GM13977 (cell line): ENCODE results near the gene LRP1B.

Experiments
- DNase-seq: peaks from one replicate; pipeline ENCODE4 v3.0.0; 2012; ENCODE audit warnings: low spot score
- CTCF ChIP-seq: IDR thresholded peaks from 2 replicates; pipeline ENCODE4 v1.5.1; 2012; ENCODE audit warnings: mild to moderate bottlenecking, control low read depth; ENCODE audit not compliant: insufficient read depth; ENCODE audit errors: extremely low read depth, missing control alignments
- in situ Hi-C: fragments of 300-500 bp; cut with MboI; formaldehyde crosslinking; loops from one replicate; pipeline ENCODE4 v1.12.0; 2022; ENCODE audit warnings: low sequenced_read_pairs, low pct_unique_long_range_greater_than_20kb, mixed read lengths, inconsistent platforms; ENCODE audit not compliant: unreplicated experiment

Gene LRP1B

DNA sequence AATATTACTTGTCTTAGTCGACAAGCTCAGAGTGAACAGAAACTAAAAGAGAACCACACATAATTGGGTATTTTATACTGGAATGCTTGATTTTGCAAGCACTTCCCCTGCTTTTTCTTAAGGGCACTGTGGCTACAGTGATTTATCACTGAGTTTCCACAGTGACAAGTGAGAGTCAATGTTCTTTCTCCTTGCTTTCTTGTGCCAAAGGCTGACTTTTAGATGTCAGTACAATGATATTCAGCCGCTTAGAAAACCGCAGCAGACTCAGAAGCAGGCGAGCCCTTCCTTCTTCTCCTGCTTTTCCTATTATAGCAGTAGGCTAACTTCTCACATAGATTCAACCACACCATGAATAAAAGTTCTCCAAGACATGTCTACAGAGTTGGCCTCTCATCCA, 1747.0 kb downstream of the LRP1B start:
- no peak for TF ChIP-seq CTCF
- in situ Hi-C loops, result no loop called here
- DNase-seq, result no peak

DNA sequence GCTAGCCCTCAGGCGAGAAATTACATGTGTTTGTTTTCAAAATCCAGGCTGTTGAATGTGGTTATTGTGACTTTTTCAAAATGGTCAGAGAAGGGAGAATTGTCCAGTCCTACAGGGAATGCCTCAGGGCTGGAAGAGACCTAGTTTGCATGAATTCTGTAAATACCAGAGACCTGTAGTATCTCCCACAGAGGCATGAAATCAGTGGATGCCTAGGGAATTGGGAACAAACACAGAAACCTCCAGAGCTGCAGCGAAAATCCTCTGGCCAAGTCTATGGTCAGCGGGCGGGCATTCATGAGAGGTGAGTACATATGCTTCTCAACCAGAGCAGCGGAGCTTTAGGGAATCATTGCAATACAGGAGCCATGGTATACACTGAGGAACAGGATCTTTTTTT, 1754.1 kb downstream of the LRP1B start:
- DNase-seq, result no peak
- in situ Hi-C loops, result no loop called here
- no peak for TF ChIP-seq CTCF

DNA sequence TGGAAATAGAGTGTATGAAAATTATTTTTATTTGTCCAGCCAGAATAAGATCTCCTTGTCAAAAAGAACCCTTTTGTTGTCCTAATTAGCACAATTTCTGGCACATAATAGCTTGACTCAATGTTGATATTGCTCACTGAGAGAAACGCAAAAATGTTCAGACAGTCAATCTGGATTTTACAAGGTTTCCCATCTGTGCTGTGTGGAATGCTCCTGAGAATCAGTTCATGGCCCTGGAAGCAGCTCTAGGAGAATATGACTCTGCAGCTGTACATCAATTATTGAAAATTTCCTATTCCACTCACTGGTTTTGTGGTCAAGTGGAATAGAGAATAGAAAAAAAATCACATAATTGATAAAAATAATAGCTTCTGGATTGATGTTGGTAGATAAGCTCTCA, 1767.7 kb downstream of the LRP1B start:
- DNase-seq, result no peak
- in situ Hi-C loops, result no loop called here
- TF ChIP-seq CTCF, result no peak

GRCh38 chr2:140362361-140362760, 1768.5 kb downstream of the LRP1B start:
- no peak for DNase-seq
- in situ Hi-C loops, result no loop called here
- TF ChIP-seq CTCF, result no peak

DNA sequence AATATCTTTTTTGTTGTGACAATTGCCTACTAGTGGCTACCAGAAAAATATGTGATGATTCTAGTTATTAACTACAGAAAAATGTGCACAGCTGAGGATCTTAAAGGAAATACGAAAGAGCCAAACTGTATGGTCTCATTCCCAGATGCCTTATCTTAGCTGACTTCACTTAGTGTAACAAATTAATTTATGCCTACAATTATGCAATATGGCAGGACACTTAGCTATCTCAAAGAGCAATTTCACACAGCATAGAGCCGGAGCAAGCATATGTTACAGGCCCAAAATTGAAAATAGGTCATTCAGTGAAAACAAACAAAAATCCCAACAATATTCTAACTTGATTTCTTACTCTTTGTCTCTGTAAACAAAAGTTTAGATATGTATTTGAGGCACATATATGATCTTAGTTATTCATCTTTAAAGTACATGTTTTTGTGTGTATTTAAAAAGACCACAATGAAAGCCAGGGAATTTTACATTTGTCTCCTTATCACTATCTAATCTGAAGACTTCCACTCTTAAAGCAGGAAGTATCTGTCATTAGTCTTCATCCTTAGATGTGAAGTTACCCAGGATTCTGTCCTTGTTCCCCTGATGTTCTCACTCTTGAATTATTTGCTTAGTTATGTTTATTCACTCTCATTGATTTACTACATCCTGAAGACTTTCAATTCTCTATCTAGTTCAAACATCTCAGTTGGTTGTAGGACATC, 1771.6 kb downstream of the LRP1B start:
- no peak for TF ChIP-seq CTCF
- in situ Hi-C loops, result no loop called here
- no peak for DNase-seq

GRCh38 chr2:140356697-140357096, 1774.1 kb downstream of the LRP1B start:
- no peak for DNase-seq
- TF ChIP-seq CTCF, result no peak
- in situ Hi-C loops, result no loop called here
